ENCODE data around the gene SYCP2L. TPM values are rescaled to one million over a fixed set of nuclear protein-coding genes. Genes with fewer than 3 reads are reported as not detected.

Gene SYCP2L
- total and polyA plus RNA-seq, 9 of the 15 experiments (the other 6 are each of a cell fraction or from before 2014, with no cell fraction given): 12.4 to 46.9 (median 22.0) TPM

DNA sequence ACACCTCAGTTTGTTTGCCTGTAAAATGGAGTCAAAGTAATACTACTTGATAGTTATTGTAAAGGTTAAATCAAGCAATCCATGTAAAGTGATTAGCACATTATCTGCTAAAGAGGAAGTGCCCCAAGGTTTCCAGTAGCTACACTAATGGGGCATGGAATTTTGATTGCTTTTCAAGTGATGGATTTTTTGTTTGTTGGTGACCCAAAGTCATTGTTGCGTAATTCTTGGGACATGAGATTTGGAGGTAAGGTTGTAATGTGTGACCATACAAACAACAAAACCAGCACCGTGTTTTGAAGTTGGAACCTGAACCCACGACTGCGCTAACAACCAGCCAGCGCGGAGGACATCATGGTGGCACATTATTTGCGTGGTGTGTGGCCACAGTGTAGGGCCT lies 17.2 kb downstream of the SYCP2L start (continued):
- TF ChIP-seq, protein P1, sequence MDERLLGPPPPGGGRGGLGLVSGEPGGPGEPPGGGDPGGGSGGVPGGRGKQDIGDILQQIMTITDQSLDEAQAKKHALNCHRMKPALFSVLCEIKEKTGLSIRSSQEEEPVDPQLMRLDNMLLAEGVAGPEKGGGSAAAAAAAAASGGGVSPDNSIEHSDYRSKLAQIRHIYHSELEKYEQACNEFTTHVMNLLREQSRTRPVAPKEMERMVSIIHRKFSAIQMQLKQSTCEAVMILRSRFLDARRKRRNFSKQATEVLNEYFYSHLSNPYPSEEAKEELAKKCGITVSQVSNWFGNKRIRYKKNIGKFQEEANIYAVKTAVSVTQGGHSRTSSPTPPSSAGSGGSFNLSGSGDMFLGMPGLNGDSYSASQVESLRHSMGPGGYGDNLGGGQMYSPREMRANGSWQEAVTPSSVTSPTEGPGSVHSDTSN (CRISPR knock-in tag; IDR thresholded peaks at IDR 0.05; ENCODE audit: low read depth): no peak
- TF ChIP-seq, protein P1 (tag; conservative IDR thresholded peaks at IDR 0.05; ENCODE audit: low read depth): no peak
- TF ChIP-seq KDM1A (IDR thresholded peaks at IDR 0.05) (0 out of 4 replicates have a peak, but pooled peaks of 1 of the 2 experiments have one; percentile 11), CEBPG (CRISPR knock-in tag; IDR thresholded peaks at IDR 0.05) (peak; percentile 71), CEBPG (tag; conservative IDR thresholded peaks at IDR 0.05 in 1 of 2, IDR thresholded peaks at IDR 0.05 in 1 of 2) (peak; percentile 80 to 93), SPI1 (IDR thresholded peaks at IDR 0.05; ENCODE audit: borderline replicate concordance, low read depth, low read length) (peak; percentile 72; the same call in 1 of the 2 replicates), CEBPB (tag; IDR thresholded peaks at IDR 0.05) (peak; percentile 94)

DNA sequence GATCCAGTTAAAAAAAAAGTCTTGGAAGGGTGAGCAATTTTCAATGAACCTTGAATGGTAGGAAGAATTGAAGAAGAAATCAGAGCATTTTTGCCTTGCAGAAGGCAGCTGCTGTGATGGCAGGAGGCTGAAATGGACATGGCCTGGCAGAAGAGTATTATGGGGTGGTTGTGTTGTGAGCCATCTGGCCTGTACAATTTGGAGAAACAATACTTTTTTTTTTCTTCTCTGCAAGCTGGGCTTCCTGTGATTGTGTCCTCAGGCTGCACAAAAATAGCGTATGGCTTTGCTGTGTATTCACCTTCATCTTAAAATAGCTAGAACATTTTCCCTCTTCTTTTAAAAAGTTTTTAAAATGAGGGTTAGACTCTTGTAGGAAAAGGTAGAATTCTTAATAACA lies 21.4 kb downstream of the SYCP2L start:
- intact Hi-C loops (cut with micrococcal nuclease) (no loop called here), in situ Hi-C loops (cut with MboI) (no loop called here)
- Histone ChIP-seq H3K9me1 (ENCODE audit: control insufficient read depth, insufficient read depth, low read length) (no peaks in the 10 kb centered on the region), H4K20me1 (replicated peaks; ENCODE audit: control insufficient read depth, insufficient read depth, low read length) (no peaks in the 10 kb centered on the region), H3K27me3 (ENCODE audit: control insufficient read depth in 2 of 2, insufficient read depth in 2 of 2, low read length in 2 of 2) (no peaks in the 10 kb centered on the region), H3K79me2 (ENCODE audit: control insufficient read depth, insufficient read depth, low read length) (no peaks in the 10 kb centered on the region), H3K4me2 (ENCODE audit: insufficient read depth, low read length) (no peak overlapping the region), H3K9ac (ENCODE audit: insufficient read depth in 1 of 2, low read depth in 2 of 2, low read length in 2 of 2) (no peak overlapping the region), H3K27ac (ENCODE audit: extremely low read depth, low read depth, low read length) (no peak overlapping the region), H3K36me3 (ENCODE audit: control insufficient read depth, insufficient read depth, low read length) (peaks cover 57% of the 10 kb centered on the region), H3K9me3 (replicated peaks; ENCODE audit: control insufficient read depth, insufficient read depth, low read depth, low read length) (no peaks in the 10 kb centered on the region), H3K4me1 (replicated peaks in 1 of 2; ENCODE audit: control insufficient read depth in 2 of 2, insufficient read depth in 2 of 2, low read length in 2 of 2) (no peaks in the 10 kb centered on the region), H3K4me3 (no peak overlapping the region), H2AFZ (ENCODE audit: low read depth, low read length) (no peak overlapping the region)
- BruUV-seq (replicated peaks): no TSS peak
- TF ChIP-seq NR2C1 (IDR thresholded peaks at IDR 0.05) (no peak), NR2C1 (tag; IDR thresholded peaks at IDR 0.05) (no peak)
- TF ChIP-seq, protein P2, sequence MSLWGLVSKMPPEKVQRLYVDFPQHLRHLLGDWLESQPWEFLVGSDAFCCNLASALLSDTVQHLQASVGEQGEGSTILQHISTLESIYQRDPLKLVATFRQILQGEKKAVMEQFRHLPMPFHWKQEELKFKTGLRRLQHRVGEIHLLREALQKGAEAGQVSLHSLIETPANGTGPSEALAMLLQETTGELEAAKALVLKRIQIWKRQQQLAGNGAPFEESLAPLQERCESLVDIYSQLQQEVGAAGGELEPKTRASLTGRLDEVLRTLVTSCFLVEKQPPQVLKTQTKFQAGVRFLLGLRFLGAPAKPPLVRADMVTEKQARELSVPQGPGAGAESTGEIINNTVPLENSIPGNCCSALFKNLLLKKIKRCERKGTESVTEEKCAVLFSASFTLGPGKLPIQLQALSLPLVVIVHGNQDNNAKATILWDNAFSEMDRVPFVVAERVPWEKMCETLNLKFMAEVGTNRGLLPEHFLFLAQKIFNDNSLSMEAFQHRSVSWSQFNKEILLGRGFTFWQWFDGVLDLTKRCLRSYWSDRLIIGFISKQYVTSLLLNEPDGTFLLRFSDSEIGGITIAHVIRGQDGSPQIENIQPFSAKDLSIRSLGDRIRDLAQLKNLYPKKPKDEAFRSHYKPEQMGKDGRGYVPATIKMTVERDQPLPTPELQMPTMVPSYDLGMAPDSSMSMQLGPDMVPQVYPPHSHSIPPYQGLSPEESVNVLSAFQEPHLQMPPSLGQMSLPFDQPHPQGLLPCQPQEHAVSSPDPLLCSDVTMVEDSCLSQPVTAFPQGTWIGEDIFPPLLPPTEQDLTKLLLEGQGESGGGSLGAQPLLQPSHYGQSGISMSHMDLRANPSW (CRISPR knock-in tag; IDR thresholded peaks at IDR 0.05): no peak
- CTCF ChIA-PET (ENCODE audit: low intra/inter-chr PET ratio): no interaction called here
- DNase-seq (ENCODE audit: extremely low read depth in 1 of 4, low spot score in 3 of 4): no peak
- POLR2A ChIA-PET: interaction anchor here (1.2 to 2.0 kb wide), 3 partner anchors 13 to 21 kb away, joined by 3 to 5 read pairs (median 3); partner anchors contain the start of gene SYCP2L
- no peak for ATAC-seq
- FAIRE-seq: no peak
- 94% methylated on average over 1 of the region's 1 CpG for WGBS (ENCODE audit: insufficient coverage, low coverage, missing lambda C conversion rate)
